Liver (tissue), 9 donors: ENCODE measurements around the gene FARP1. TPM values are rescaled to one million over a fixed set of nuclear protein-coding genes. Genes with fewer than 3 reads are reported as not detected.

Experiments used
- DNase-seq: peaks from one replicate; pipeline ENCODE4 v3.0.0-alpha.2; 2017; ENCODE audit warnings: low spot score
- H3K27ac ChIP-seq, 2 donors: one replicate each; pipeline ENCODE4 v1.7.0; 2013; ENCODE audit warnings: inconsistent platforms in 2 of 2, low read length in 2 of 2, control low read depth in 1 of 2, low read depth in 1 of 2, mild to moderate bottlenecking in 1 of 2
- H3K27me3 ChIP-seq, 4 donors: one replicate each; pipeline versions ENCODE4 v1.6.1 to v1.7.0; 2013; ENCODE audit warnings: low read length in 3 of 4, inconsistent platforms in 1 of 4, mild to moderate bottlenecking in 1 of 4, moderate library complexity in 1 of 4; ENCODE audit not compliant: control insufficient read depth in 4 of 4, insufficient read depth in 4 of 4
- H3K36me3 ChIP-seq, 4 donors: one replicate each; pipeline versions ENCODE4 v1.6.1 to v1.7.0; 2013; ENCODE audit warnings: low read length in 3 of 4, mild to moderate bottlenecking in 3 of 4, low read depth in 1 of 4, moderate library complexity in 1 of 4; ENCODE audit not compliant: control insufficient read depth in 4 of 4, insufficient read depth in 3 of 4
- H3K4me1 ChIP-seq, 4 donors: one replicate each; pipeline versions ENCODE4 v1.6.1 to v1.7.0; 2013; ENCODE audit warnings: low read length in 3 of 4, mild to moderate bottlenecking in 3 of 4, moderate library complexity in 1 of 4; ENCODE audit not compliant: control insufficient read depth in 4 of 4, insufficient read depth in 4 of 4
- H3K4me3 ChIP-seq, 3 donors: one replicate each; pipeline versions ENCODE4 v1.6.1 to v1.7.0; 2013; ENCODE audit warnings: low read length in 3 of 3, control low read depth in 1 of 3, low read depth in 1 of 3, mild to moderate bottlenecking in 1 of 3
- H3K9ac ChIP-seq, 2 donors: one replicate each; pipeline ENCODE4 v1.7.0; 2013; ENCODE audit warnings: low read length in 2 of 2, mild to moderate bottlenecking in 2 of 2, moderate library complexity in 2 of 2, control low read depth in 1 of 2, low read depth in 1 of 2
- H3K9me3 ChIP-seq, 4 donors: one replicate each; pipeline versions ENCODE4 v1.6.1 to v1.7.0; 2013; ENCODE audit warnings: low read length in 3 of 4; ENCODE audit not compliant: control insufficient read depth in 4 of 4
- EGR1 ChIP-seq, 2 donors: IDR thresholded peaks; 2 replicates each; pipeline ENCODE4 v1.6.1; 2016 to 2018; ENCODE audit warnings: antibody characterized with exemption in 2 of 2, low read depth in 2 of 2
- FOXA1 ChIP-seq: IDR thresholded peaks from 2 replicates; pipeline ENCODE4 v1.6.1; 2016; ENCODE audit warnings: antibody characterized with exemption
- FOXA2 ChIP-seq: IDR thresholded peaks from 2 replicates; pipeline ENCODE4 v1.6.1; 2016; ENCODE audit warnings: antibody characterized with exemption
- GABPA ChIP-seq, 2 donors: IDR thresholded peaks in 1 of 2; conservative IDR thresholded peaks in 1 of 2; 2 replicates each; pipeline ENCODE4 v1.6.1; 2016; ENCODE audit warnings: antibody characterized with exemption in 2 of 2, mild to moderate bottlenecking in 1 of 2, moderate library complexity in 1 of 2
- HNF4A ChIP-seq, 2 donors: conservative IDR thresholded peaks; 2 replicates each; pipeline ENCODE4 v1.6.1; 2016; ENCODE audit warnings: antibody characterized with exemption in 2 of 2, mild to moderate bottlenecking in 2 of 2
- HNF4G ChIP-seq: IDR thresholded peaks from 2 replicates; pipeline ENCODE4 v1.6.1; 2016; ENCODE audit warnings: antibody characterized with exemption
- JUND ChIP-seq, 2 donors: IDR thresholded peaks; 2 replicates each; pipeline ENCODE4 v1.6.1; 2016; ENCODE audit warnings: antibody characterized with exemption in 2 of 2
- MAX ChIP-seq: IDR thresholded peaks from 2 replicates; pipeline ENCODE4 v1.6.1; 2016; ENCODE audit warnings: antibody characterized with exemption
- NR2F2 ChIP-seq: IDR thresholded peaks from 2 replicates; pipeline ENCODE4 v1.6.1; 2016; ENCODE audit warnings: antibody characterized with exemption
- RAD21 ChIP-seq, 2 donors: IDR thresholded peaks; 2 replicates each; pipeline ENCODE4 v1.6.1; 2016; ENCODE audit warnings: antibody characterized with exemption in 2 of 2, mild to moderate bottlenecking in 2 of 2
- REST ChIP-seq: IDR thresholded peaks from 2 replicates; pipeline ENCODE4 v1.6.1; 2016; ENCODE audit warnings: antibody characterized with exemption, mild to moderate bottlenecking
- RXRA ChIP-seq, 2 donors: IDR thresholded peaks; 2 replicates each; pipeline ENCODE4 v1.6.1; 2017 to 2018; ENCODE audit warnings: antibody characterized with exemption in 2 of 2, mild to moderate bottlenecking in 1 of 2
- SP1 ChIP-seq: IDR thresholded peaks from 2 replicates; pipeline ENCODE4 v1.6.1; 2018; ENCODE audit warnings: antibody characterized with exemption, mild to moderate bottlenecking
- TAF1 ChIP-seq: conservative IDR thresholded peaks from 2 replicates; pipeline ENCODE4 v1.6.1; 2016; ENCODE audit warnings: antibody characterized with exemption, mild to moderate bottlenecking
- YY1 ChIP-seq: IDR thresholded peaks from 2 replicates; pipeline ENCODE4 v1.6.1; 2016; ENCODE audit warnings: antibody characterized with exemption, mild to moderate bottlenecking
- ZBTB33 ChIP-seq: IDR thresholded peaks from 2 replicates; pipeline ENCODE4 v1.6.1; 2016; ENCODE audit warnings: antibody characterized with exemption
- whole genome bisulfite sequencing: extraction: QIAGEN DNeasy Blood & Tissue Kit; methylation state at CpG from one replicate; pipeline ENCODE4 v1.1.7; 2013; 5-methylcytosine and 5-hydroxymethylcytosine counted together
- polyA plus RNA-seq, 2 donors: library from polyadenylated mRNA; stranded (reverse) in 1 of 2; unstranded in 1 of 2; fragments of 200-250 nt in 1 of 2; fragments of >200 nt in 1 of 2; fragmentation: Nextera tagmentation in 1 of 2; extraction: Ambion mirVana in 1 of 2; gene quantifications; one replicate each; pipeline versions ENCODE4 v1.2.1 to v1.2.3, GENCODE V29; 2013 to 2015
- total RNA-seq, 2 donors: library from RNA; depleted of rRNA; stranded (reverse); fragments of >200 nt; gene quantifications; one replicate each; pipeline ENCODE4 v1.2.3, GENCODE V29; 2014
- TF ChIP-seq, protein P1 (sequence below): fragments of 150-350 bp; IDR thresholded peaks from 2 replicates; pipeline ENCODE4 v1.5.1; 2017; ENCODE audit warnings: improper control_type of control experiment, low read depth, low read length; ENCODE audit not compliant: missing input control
- donor health status: healthy.
- donor health status: healthy.
- donor health status: healthy.
- donor health status: healthy.
- donor health status: healthy.

The FARP1 gene
- total and polyA plus RNA-seq, 4 donors, result 28.4 to 62.6 (median 39.8) TPM

- peaks cover 16 to 39% (median 28%) of the 10 kb centered on the region in 4 donors for H3K4me1 ChIP-seq
- H3K27me3 ChIP-seq, result no peaks in the 10 kb centered on the region
- WGBS, result 86% methylated on average over 20 of the region's 20 CpGs
- no peak for TF ChIP-seq JUND (IDR thresholded peaks at IDR 0.05)
- TF ChIP-seq YY1, result no peak
- no peak for TF ChIP-seq FOXA2
- no peak for TF ChIP-seq EGR1 (IDR thresholded peaks at IDR 0.05; ENCODE audit: low read depth in 2 of 2)
- no peak for TF ChIP-seq FOXA1
- no peak for TF ChIP-seq ZBTB33
- TF ChIP-seq RXRA (IDR thresholded peaks at IDR 0.05), result no peak
- TF ChIP-seq HNF4G, result no peak
- TF ChIP-seq RAD21 (IDR thresholded peaks at IDR 0.05), result no peak
- no peak for TF ChIP-seq TAF1
- no peak for TF ChIP-seq HNF4A (conservative IDR thresholded peaks at IDR 0.05)
- no peak for TF ChIP-seq NR2F2
- TF ChIP-seq MAX, result no peak
- TF ChIP-seq REST, result no peak
- TF ChIP-seq GABPA (IDR thresholded peaks at IDR 0.05 in 1 of 2, conservative IDR thresholded peaks at IDR 0.05 in 1 of 2), result no peak
- TF ChIP-seq, protein P1, sequence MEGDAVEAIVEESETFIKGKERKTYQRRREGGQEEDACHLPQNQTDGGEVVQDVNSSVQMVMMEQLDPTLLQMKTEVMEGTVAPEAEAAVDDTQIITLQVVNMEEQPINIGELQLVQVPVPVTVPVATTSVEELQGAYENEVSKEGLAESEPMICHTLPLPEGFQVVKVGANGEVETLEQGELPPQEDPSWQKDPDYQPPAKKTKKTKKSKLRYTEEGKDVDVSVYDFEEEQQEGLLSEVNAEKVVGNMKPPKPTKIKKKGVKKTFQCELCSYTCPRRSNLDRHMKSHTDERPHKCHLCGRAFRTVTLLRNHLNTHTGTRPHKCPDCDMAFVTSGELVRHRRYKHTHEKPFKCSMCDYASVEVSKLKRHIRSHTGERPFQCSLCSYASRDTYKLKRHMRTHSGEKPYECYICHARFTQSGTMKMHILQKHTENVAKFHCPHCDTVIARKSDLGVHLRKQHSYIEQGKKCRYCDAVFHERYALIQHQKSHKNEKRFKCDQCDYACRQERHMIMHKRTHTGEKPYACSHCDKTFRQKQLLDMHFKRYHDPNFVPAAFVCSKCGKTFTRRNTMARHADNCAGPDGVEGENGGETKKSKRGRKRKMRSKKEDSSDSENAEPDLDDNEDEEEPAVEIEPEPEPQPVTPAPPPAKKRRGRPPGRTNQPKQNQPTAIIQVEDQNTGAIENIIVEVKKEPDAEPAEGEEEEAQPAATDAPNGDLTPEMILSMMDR, result no peak
- no peak for TF ChIP-seq SP1
- H3K9ac ChIP-seq, result no peak overlapping the region
- H3K27ac ChIP-seq, result peak overlapping the region; percentile 47
- peaks cover 0 to 6% (median 2%) of the 10 kb centered on the region in 4 donors for H3K36me3 ChIP-seq
- DNase-seq, result no peak
- H3K9me3 ChIP-seq, result no peaks in the 10 kb centered on the region
- no peak overlapping the region for H3K4me3 ChIP-seq
Measured at GRCh38 chr13:98313023-98313921, 170.4 kb downstream of the FARP1 start.
